ENCODE measurements around the gene GSTM2. TPM values are rescaled to one million over a fixed set of nuclear protein-coding genes. Genes with fewer than 3 reads are reported as not detected.
"Not testable (repeated sequence)": the region's sequence is repeated elsewhere in the genome, so short reads cannot be mapped to it uniquely, and the experiment has no call there.

The GSTM2 gene
- total and polyA plus RNA-seq, 11 donors, result 20.5 to 101 (median 62.3) TPM

- ATAC-seq (no peak), DNase-seq (no peak)
- TF ChIP-seq POLR2A (IDR thresholded peaks at IDR 0.05) (no peak), CTCF (IDR thresholded peaks at IDR 0.05) (no peak)
- Histone ChIP-seq H3K9me3 (no peaks in the 10 kb centered on the region), H3K27me3 (no peaks in the 10 kb centered on the region), H3K27ac (no peak overlapping the region), H3K4me3 (no peak overlapping the region), H3K4me1 (peaks cover 0 to 12% (median 6%) of the 10 kb centered on the region in 12 donors), H3K36me3 (peaks cover 0 to 15% (median 0%) of the 10 kb centered on the region in 9 donors)
- intact Hi-C loops (cut with DNase I), result loop anchor here in 1 of 10 donors (10.0 kb wide), 1 partner anchor 54 kb away; no protein-coding TSS in a partner anchor
- 90 to 100% (median 94%) methylated on average over 3 to 5 of the region's 5 CpGs for WGBS, 4 donors
These were observed 3.2 kb downstream of the GSTM2 start for GRCh38 chr1:109671067-109671466.

GRCh38 chr1:109673861-109674260 is 6.0 kb downstream of the GSTM2 start:
- H3K36me3 ChIP-seq, result peaks cover 0 to 15% (median 0%) of the 10 kb centered on the region in 9 donors
- not testable (repeated sequence) for H3K27me3 ChIP-seq, H3K4me1 ChIP-seq, H3K9me3 ChIP-seq, H3K27ac ChIP-seq, DNase-seq, H3K4me3 ChIP-seq, ATAC-seq
- 93 to 100% (median 99%) methylated on average over 2 of the region's 2 CpGs for WGBS, 4 donors
- intact Hi-C loops (cut with DNase I), result loop anchor here in 1 of 10 donors (10.0 kb wide), 1 partner anchor 51 kb away; no protein-coding TSS in a partner anchor

GRCh38 chr1:109676683-109677381 is 9.0 kb downstream of the GSTM2 start:
- DNase-seq, H3K9me3 ChIP-seq, H3K27ac ChIP-seq, H3K27me3 ChIP-seq, ATAC-seq, H3K4me1 ChIP-seq, H3K36me3 ChIP-seq, H3K4me3 ChIP-seq: not testable (repeated sequence)
- intact Hi-C loops (cut with DNase I), result loop anchor here in 1 of 10 donors (10.0 kb wide), 1 partner anchor 48 kb away; no protein-coding TSS in a partner anchor
- 74 to 92% (median 87%) methylated on average over 3 of the region's 3 CpGs for WGBS, 4 donors

GRCh38 chr1:109677459-109677858 is 9.6 kb downstream of the GSTM2 start:
- Histone ChIP-seq H3K4me1 (no peaks in the 10 kb centered on the region), H3K27ac (no peak overlapping the region), H3K4me3 (no peak overlapping the region), H3K27me3 (no peaks in the 10 kb centered on the region), H3K9me3 (no peaks in the 10 kb centered on the region), H3K36me3 (peaks cover 0 to 9% (median 0%) of the 10 kb centered on the region in 9 donors)
- no peak for TF ChIP-seq POLR2A (IDR thresholded peaks at IDR 0.05)
- TF ChIP-seq CTCF (IDR thresholded peaks at IDR 0.05), result no peak
- DNase-seq (no peak), ATAC-seq (no peak)
- intact Hi-C loops (cut with DNase I), result loop anchor here in 1 of 10 donors (10.0 kb wide), 1 partner anchor 47 kb away; no protein-coding TSS in a partner anchor
- 50 to 60% (median 57%) methylated on average over 3 of the region's 3 CpGs for WGBS, 4 donors

GRCh38 chr1:109678637-109679036 is 10.8 kb downstream of the GSTM2 start:
- H3K36me3 ChIP-seq, ATAC-seq, H3K4me3 ChIP-seq, H3K27ac ChIP-seq, DNase-seq, H3K27me3 ChIP-seq, H3K4me1 ChIP-seq, H3K9me3 ChIP-seq: not testable (repeated sequence)
- intact Hi-C loops (cut with DNase I), result loop anchor here in 1 of 10 donors (10.0 kb wide), 1 partner anchor 46 kb away; no protein-coding TSS in a partner anchor
- 85 to 91% (median 88%) methylated on average over 2 of the region's 2 CpGs for WGBS, 4 donors

GRCh38 chr1:109684777-109685176 is 16.9 kb downstream of the GSTM2 start:
- peaks cover 0 to 10% (median 0%) of the 10 kb centered on the region in 12 donors for H3K4me1 ChIP-seq
- intact Hi-C loops (cut with DNase I), result loop anchor here in 4 of 10 donors (5.0 kb wide), 2 partner anchors 32 to 42 kb away; no protein-coding TSS in a partner anchor
- 91 to 94% methylated on average over 6 of the region's 6 CpGs; no CpG with 5 or more reads in 2 of the 4 donors for WGBS, 4 donors
- not testable (repeated sequence) for DNase-seq, H3K27me3 ChIP-seq, ATAC-seq, H3K9me3 ChIP-seq, H3K27ac ChIP-seq, H3K36me3 ChIP-seq, H3K4me3 ChIP-seq

GRCh38 chr1:109685399-109685798 is 17.5 kb downstream of the GSTM2 start:
- H3K27ac ChIP-seq, H3K36me3 ChIP-seq, H3K9me3 ChIP-seq, DNase-seq, ATAC-seq, H3K27me3 ChIP-seq, H3K4me3 ChIP-seq: not testable (repeated sequence)
- peaks cover 0 to 10% (median 0%) of the 10 kb centered on the region in 12 donors for H3K4me1 ChIP-seq
- intact Hi-C loops (cut with DNase I), result loop anchor here in 4 of 10 donors (5.0 kb wide), 2 partner anchors 33 to 43 kb away; no protein-coding TSS in a partner anchor
- 82% methylated on average over 1 of the region's 1 CpG; no CpG with 5 or more reads in 3 of the 4 donors for WGBS, 4 donors

GRCh38 chr1:109685890-109686289 is 18.0 kb downstream of the GSTM2 start:
- not testable (repeated sequence) for ATAC-seq, H3K4me3 ChIP-seq, H3K9me3 ChIP-seq, DNase-seq, H3K27ac ChIP-seq, H3K27me3 ChIP-seq, H3K36me3 ChIP-seq
- 94 to 100% methylated on average over 4 of the region's 4 CpGs; no CpG with 5 or more reads in 2 of the 4 donors for WGBS, 4 donors
- intact Hi-C loops (cut with DNase I), result loop anchor here in 4 of 10 donors (5.0 kb wide), 2 partner anchors 34 to 44 kb away; no protein-coding TSS in a partner anchor
- peaks cover 0 to 10% (median 0%) of the 10 kb centered on the region in 12 donors for H3K4me1 ChIP-seq

All from heart left ventricle (tissue), 16 donors.